ENCODE data around the gene EDIL3. TPM values are rescaled to one million over a fixed set of nuclear protein-coding genes. Genes with fewer than 3 reads are reported as not detected.

Gene EDIL3
- total and polyA plus RNA-seq, 9 of the 15 experiments (the other 6 are each of a cell fraction or from before 2014, with no cell fraction given) = 0.09 TPM; not detected in 8

DNA sequence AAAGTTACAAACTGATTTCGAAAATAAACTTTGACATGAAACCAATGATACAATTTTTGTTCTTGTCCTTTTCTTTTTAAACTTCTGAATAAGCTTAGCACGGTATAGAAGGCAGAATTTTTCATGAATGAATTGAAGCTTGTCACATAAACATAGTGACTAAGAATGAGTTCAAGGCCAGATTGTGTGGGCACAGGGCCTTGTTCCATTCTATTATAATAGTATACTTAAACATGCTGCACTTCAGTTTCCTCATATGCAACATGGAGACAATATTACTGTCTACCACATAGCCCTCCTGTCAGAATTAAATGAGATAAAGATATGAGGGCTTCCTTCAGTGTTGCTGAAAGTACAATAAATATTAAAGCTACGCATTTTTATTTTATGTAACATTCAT is 459.8 kb downstream of the EDIL3 start:
- no TSS peak for BruUV-seq (replicated peaks)
- TF ChIP-seq STAT5B (CRISPR knock-in tag; IDR thresholded peaks at IDR 0.05) (no peak), NELFE (IDR thresholded peaks at IDR 0.05; ENCODE audit: insufficient read depth, insufficient read length) (no peak), KAT7 (CRISPR knock-in tag; IDR thresholded peaks at IDR 0.05; ENCODE audit: borderline replicate concordance) (no peak), TFAM (CRISPR knock-in tag; conservative IDR thresholded peaks at IDR 0.05) (no peak), MAFG (tag; conservative IDR thresholded peaks at IDR 0.05) (no peak), KHSRP (IDR thresholded peaks at IDR 0.05) (no peak), OTX1 (CRISPR knock-in tag; IDR thresholded peaks at IDR 0.05) (no peak), NR1H2 (CRISPR knock-in tag; IDR thresholded peaks at IDR 0.05) (no peak), ETV1 (tag; conservative IDR thresholded peaks at IDR 0.05; ENCODE audit: low read depth) (no peak), CSDE1 (IDR thresholded peaks at IDR 0.05) (no peak)
- TF ChIP-seq, protein P1, sequence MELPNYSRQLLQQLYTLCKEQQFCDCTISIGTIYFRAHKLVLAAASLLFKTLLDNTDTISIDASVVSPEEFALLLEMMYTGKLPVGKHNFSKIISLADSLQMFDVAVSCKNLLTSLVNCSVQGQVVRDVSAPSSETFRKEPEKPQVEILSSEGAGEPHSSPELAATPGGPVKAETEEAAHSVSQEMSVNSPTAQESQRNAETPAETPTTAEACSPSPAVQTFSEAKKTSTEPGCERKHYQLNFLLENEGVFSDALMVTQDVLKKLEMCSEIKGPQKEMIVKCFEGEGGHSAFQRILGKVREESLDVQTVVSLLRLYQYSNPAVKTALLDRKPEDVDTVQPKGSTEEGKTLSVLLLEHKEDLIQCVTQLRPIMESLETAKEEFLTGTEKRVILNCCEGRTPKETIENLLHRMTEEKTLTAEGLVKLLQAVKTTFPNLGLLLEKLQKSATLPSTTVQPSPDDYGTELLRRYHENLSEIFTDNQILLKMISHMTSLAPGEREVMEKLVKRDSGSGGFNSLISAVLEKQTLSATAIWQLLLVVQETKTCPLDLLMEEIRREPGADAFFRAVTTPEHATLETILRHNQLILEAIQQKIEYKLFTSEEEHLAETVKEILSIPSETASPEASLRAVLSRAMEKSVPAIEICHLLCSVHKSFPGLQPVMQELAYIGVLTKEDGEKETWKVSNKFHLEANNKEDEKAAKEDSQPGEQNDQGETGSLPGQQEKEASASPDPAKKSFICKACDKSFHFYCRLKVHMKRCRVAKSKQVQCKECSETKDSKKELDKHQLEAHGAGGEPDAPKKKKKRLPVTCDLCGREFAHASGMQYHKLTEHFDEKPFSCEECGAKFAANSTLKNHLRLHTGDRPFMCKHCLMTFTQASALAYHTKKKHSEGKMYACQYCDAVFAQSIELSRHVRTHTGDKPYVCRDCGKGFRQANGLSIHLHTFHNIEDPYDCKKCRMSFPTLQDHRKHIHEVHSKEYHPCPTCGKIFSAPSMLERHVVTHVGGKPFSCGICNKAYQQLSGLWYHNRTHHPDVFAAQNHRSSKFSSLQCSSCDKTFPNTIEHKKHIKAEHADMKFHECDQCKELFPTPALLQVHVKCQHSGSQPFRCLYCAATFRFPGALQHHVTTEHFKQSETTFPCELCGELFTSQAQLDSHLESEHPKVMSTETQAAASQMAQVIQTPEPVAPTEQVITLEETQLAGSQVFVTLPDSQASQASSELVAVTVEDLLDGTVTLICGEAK (IDR thresholded peaks at IDR 0.05) = no peak
- TF ChIP-seq, protein P1 (CRISPR knock-in tag; IDR thresholded peaks at IDR 0.05) = no peak
- TF ChIP-seq, protein P2, sequence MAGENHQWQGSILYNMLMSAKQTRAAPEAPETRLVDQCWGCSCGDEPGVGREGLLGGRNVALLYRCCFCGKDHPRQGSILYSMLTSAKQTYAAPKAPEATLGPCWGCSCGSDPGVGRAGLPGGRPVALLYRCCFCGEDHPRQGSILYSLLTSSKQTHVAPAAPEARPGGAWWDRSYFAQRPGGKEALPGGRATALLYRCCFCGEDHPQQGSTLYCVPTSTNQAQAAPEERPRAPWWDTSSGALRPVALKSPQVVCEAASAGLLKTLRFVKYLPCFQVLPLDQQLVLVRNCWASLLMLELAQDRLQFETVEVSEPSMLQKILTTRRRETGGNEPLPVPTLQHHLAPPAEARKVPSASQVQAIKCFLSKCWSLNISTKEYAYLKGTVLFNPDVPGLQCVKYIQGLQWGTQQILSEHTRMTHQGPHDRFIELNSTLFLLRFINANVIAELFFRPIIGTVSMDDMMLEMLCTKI (IDR thresholded peaks at IDR 0.05; ENCODE audit: partially characterized antibody) = no peak

More for the DNA sequence above, 459.8 kb downstream of the EDIL3 start:
- ATAC-seq (no peak), FAIRE-seq (no peak), DNase-seq (ENCODE audit: extremely low read depth in 1 of 4, low spot score in 3 of 4) (no peak)
- Histone ChIP-seq H3K27me3 (ENCODE audit: control insufficient read depth in 2 of 2, insufficient read depth in 2 of 2, low read length in 2 of 2) (no peaks in the 10 kb centered on the region), H3K79me2 (ENCODE audit: control insufficient read depth, insufficient read depth, low read length) (no peaks in the 10 kb centered on the region), H2AFZ (ENCODE audit: low read depth, low read length) (no peak overlapping the region), H3K9ac (ENCODE audit: insufficient read depth in 1 of 2, low read depth in 2 of 2, low read length in 2 of 2) (no peak overlapping the region), H4K20me1 (replicated peaks; ENCODE audit: control insufficient read depth, insufficient read depth, low read length) (no peaks in the 10 kb centered on the region), H3K4me2 (ENCODE audit: insufficient read depth, low read length) (no peak overlapping the region), H3K9me1 (ENCODE audit: control insufficient read depth, insufficient read depth, low read length) (no peaks in the 10 kb centered on the region), H3K27ac (ENCODE audit: extremely low read depth, low read depth, low read length) (no peak overlapping the region), H3K4me1 (replicated peaks in 1 of 2; ENCODE audit: control insufficient read depth in 2 of 2, insufficient read depth in 2 of 2, low read length in 2 of 2) (no peaks in the 10 kb centered on the region), H3K4me3 (no peak overlapping the region), H3K9me3 (replicated peaks; ENCODE audit: control insufficient read depth, insufficient read depth, low read depth, low read length) (no peaks in the 10 kb centered on the region), H3K36me3 (ENCODE audit: control insufficient read depth, insufficient read depth, low read length) (no peaks in the 10 kb centered on the region)
- intact Hi-C loops (cut with micrococcal nuclease) (no loop called here), in situ Hi-C loops (cut with MboI) (no loop called here)
- POLR2A ChIA-PET = no interaction called here
- 0% methylated on average over 3 of the region's 3 CpGs for WGBS (ENCODE audit: insufficient coverage, low coverage, missing lambda C conversion rate)
- CTCF ChIA-PET (ENCODE audit: low intra/inter-chr PET ratio) = no interaction called here

Data from K562 (cell line).